Measurements from ENCODE around the gene CFAP100. TPM values are rescaled to one million over a fixed set of nuclear protein-coding genes. Genes with fewer than 3 reads are reported as not detected.

The CFAP100 gene
- total RNA-seq, 2 donors from 2014 or later: 0.44 to 0.66 TPM

DNA sequence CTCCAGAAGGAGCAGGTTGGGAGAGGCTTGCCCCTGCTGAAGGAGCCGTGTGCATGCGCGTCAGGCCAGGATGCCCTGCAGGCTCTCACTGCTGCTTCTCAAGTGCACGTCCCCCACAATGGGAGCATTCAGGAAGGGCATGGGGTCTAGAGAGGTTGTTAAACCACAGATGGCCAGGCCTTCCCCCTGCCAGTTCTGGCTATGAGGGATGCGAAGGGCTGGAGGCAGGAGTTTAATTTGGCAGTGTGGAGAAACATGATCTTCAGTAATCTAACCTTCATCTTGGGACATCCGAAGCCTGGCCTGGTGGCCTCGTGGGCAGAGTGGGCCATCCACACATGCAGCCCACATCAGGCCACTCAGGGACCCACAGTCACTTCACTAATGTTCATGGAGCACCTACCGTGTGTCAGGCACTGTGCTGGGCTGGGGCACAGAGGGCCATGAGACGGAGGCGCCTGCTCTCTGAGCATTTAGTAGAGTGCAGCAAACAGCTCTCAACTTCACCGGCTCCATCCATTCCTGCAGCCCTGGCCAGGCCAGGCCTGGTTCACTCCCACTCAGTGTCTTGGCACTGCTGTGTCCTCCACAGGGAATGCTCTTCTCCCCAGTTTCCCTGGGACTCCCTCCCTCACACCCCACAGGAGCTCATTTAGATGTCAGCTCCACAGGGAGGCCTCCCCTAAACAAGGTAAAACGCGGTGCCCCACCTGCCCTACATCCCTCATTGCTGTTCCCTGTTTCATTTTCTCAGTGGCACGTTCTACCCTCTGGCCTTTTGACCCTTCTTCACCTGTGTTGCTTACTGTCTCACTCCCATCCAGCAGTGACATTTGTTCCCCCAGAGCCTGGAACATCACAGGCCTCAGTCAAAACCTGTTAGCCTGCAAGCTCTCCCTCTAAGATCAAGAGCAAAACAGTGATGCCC is 4.0 kb downstream of the CFAP100 start:
- H3K4me3 Mint-ChIP-seq: no peak overlapping the region
- Histone ChIP-seq H3K9ac (ENCODE audit: extremely low read depth, low read length, poor library complexity, severe bottlenecking) (no peak overlapping the region), H3K4me3 (ENCODE audit: low read length) (no peak overlapping the region), H3K9me3 (ENCODE audit: control insufficient read depth, low read length) (no peaks in the 10 kb centered on the region), H3K27ac (ENCODE audit: low read depth, low read length) (no peak overlapping the region), H3K36me3 (ENCODE audit: control insufficient read depth, insufficient read depth, low read length) (no peaks in the 10 kb centered on the region), H3K27me3 (ENCODE audit: control insufficient read depth, insufficient read depth, low read length, poor library complexity, severe bottlenecking) (peaks cover 25% of the 10 kb centered on the region), H3K4me1 (ENCODE audit: control insufficient read depth, insufficient read depth, low read length) (no peaks in the 10 kb centered on the region)
- H3K27ac Mint-ChIP-seq: no peak overlapping the region
- peaks cover 27% of the 10 kb centered on the region for H3K27me3 Mint-ChIP-seq (ENCODE audit: insufficient read depth)
- no peaks in the 10 kb centered on the region for H3K9me3 Mint-ChIP-seq
- 86 to 89% methylated on average over 11 to 14 of the region's 14 CpGs for WGBS, 2 experiments (ENCODE audit: insufficient coverage in 1 of 2, insufficient read length in 1 of 2)
- H3K36me3 Mint-ChIP-seq (ENCODE audit: low read depth): no peaks in the 10 kb centered on the region
- DNase-seq: no peak
- peaks cover 2% of the 10 kb centered on the region for H3K4me1 Mint-ChIP-seq
- TF ChIP-seq CTCF (conservative IDR thresholded peaks at IDR 0.05): no peak

DNA sequence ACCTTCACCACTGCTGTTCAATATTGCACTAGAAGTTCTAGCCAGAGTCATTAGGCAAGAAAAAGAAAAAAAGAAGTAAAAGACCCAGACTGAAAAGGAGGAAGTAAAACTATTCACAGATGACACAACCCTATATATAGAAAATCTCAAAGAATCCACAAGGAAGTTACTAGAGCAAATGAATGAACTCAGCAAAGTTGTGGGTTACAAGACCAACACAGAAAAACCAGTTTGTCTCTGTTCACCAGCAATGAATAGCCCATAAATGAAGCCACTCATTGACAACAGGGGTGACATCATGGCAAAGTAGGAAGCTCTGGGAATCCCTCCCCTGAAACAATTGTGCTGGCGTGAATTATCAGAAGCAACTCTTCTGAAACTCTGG is 4.6 kb downstream of the CFAP100 start:
- no peak overlapping the region for H3K27ac ChIP-seq (ENCODE audit: low read depth, low read length)
- Mint-ChIP-seq H3K4me3 (no peak overlapping the region), H3K9me3 (no peaks in the 10 kb centered on the region), H3K27ac (no peak overlapping the region), H3K4me1 (peaks cover 2% of the 10 kb centered on the region), H3K36me3 (ENCODE audit: low read depth) (no peaks in the 10 kb centered on the region), H3K27me3 (ENCODE audit: insufficient read depth) (peaks cover 21% of the 10 kb centered on the region)
- no peak for DNase-seq
- no peak overlapping the region for H3K4me3 ChIP-seq (ENCODE audit: low read length)
- no peak overlapping the region for H3K9ac ChIP-seq (ENCODE audit: extremely low read depth, low read length, poor library complexity, severe bottlenecking)
- H3K9me3 ChIP-seq (ENCODE audit: control insufficient read depth, low read length): no peaks in the 10 kb centered on the region
- WGBS, 2 experiments (ENCODE audit: insufficient coverage in 1 of 2, insufficient read length in 1 of 2): 100% methylated on average over 1 of the region's 1 CpG
- H3K36me3 ChIP-seq (ENCODE audit: control insufficient read depth, insufficient read depth, low read length): no peaks in the 10 kb centered on the region
- H3K4me1 ChIP-seq (ENCODE audit: control insufficient read depth, insufficient read depth, low read length): no peaks in the 10 kb centered on the region
- no peak for TF ChIP-seq CTCF (conservative IDR thresholded peaks at IDR 0.05)
- H3K27me3 ChIP-seq (ENCODE audit: control insufficient read depth, insufficient read depth, low read length, poor library complexity, severe bottlenecking): peaks cover 18% of the 10 kb centered on the region

- Histone ChIP-seq H3K4me1 (ENCODE audit: control insufficient read depth, insufficient read depth, low read length) (no peaks in the 10 kb centered on the region), H3K9me3 (ENCODE audit: control insufficient read depth, low read length) (no peaks in the 10 kb centered on the region), H3K36me3 (ENCODE audit: control insufficient read depth, insufficient read depth, low read length) (no peaks in the 10 kb centered on the region), H3K27me3 (ENCODE audit: control insufficient read depth, insufficient read depth, low read length, poor library complexity, severe bottlenecking) (peaks cover 16% of the 10 kb centered on the region), H3K4me3 (ENCODE audit: low read length) (no peak overlapping the region), H3K27ac (ENCODE audit: low read depth, low read length) (no peak overlapping the region), H3K9ac (ENCODE audit: extremely low read depth, low read length, poor library complexity, severe bottlenecking) (no peak overlapping the region)
- Mint-ChIP-seq H3K27ac (no peak overlapping the region), H3K36me3 (ENCODE audit: low read depth) (no peaks in the 10 kb centered on the region), H3K4me1 (peaks cover 2% of the 10 kb centered on the region), H3K27me3 (ENCODE audit: insufficient read depth) (peaks cover 19% of the 10 kb centered on the region), H3K4me3 (no peak overlapping the region), H3K9me3 (no peaks in the 10 kb centered on the region)
- WGBS, 2 experiments (ENCODE audit: insufficient coverage in 1 of 2, insufficient read length in 1 of 2): 88 to 100% methylated on average over 2 to 4 of the region's 4 CpGs
- DNase-seq: no peak
- no peak for TF ChIP-seq CTCF (conservative IDR thresholded peaks at IDR 0.05)
Observed at GRCh38 chr3:126399756-126400155, 5.0 kb downstream of the CFAP100 start.
